ENCODE data around the gene CLSTN2.
A peak's percentile ranks its signal among the peaks of the same experiment; 100 is the strongest.

Gene CLSTN2

DNA sequence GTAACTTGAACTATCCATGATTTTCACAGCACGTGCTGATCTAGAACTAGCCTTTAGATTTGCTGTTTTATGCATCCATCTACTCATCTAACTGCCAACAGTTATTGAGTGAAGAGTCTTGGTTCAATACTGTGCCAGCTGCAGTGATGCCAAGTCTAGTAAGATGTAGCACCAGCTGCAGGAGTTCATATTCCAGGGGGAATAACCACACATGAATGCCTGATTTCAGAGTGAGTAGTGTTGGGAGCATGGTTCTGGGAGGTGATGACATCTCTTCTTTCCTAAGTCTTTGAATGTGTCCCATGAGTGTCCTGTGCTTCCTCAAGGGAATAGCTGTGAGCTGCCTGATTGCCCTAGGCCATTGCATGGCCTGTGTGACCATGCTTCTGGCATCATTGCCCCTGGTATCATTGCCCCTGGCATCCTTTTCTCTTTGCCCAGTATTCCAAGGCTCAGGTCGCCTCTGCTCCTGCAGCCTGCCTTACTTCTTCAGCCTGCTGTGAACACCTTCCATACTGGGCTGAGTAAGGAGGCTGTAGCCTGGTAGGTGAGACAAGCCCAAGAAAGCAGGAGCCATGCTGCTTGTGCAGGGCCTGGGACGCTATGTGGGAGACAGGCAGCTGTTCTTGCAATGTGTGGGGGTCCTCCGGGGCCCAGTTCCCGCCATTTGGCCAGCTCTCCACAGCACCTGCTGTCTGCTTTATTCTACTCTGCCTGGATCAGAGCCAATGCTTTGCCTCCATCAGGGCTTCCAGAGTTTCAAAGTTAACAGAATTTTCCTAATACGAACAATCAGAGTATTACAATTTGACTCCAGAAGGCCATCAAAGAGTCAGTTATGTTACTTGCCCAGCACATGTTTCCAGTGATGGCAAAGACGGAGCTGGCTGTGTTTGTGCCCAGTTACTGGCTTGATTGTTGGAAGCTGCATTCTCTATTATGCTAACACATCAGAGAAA is 73.2 kb downstream of the CLSTN2 start:
- DNase-seq: no peak

DNA sequence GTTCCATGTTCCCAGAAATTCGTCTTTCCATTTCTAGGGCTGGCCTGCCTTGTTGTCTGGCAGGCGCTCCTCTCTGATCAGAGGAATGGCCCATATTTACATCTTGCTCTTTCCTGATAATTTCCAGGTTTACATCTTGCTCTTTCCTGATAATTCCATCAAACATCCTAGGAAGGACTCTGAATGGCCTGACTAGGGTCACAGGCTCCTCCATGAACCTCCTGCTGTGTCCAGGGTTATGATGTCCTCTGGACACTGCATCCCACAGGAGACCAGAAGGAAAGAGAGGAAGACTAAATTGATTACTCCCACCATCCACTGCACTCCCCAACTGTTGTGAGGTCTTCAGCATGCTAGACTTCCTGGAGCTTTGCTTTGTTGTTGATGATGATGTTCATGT is 75.4 kb downstream of the CLSTN2 start:
- DNase-seq: no peak

DNA sequence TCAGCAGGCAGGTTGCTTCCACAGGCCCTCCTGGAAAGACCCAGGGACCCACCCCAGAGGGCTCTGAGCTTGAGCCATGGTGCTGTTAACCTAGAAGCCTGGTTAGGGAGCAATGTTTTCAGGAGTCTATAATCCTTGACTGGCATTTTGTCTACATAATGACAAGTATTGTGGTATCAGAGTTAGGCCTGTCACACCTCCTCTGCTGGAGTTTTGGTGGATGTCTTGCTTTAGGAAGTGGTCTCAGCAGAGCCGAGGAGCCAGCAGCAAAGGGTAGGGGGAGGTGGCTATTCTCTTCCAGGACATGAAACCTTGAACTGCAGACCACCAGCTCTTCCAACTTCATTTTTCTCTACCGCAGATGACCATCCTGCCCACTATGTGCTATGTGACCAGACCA is 76.1 kb downstream of the CLSTN2 start:
- no peak for DNase-seq

DNA sequence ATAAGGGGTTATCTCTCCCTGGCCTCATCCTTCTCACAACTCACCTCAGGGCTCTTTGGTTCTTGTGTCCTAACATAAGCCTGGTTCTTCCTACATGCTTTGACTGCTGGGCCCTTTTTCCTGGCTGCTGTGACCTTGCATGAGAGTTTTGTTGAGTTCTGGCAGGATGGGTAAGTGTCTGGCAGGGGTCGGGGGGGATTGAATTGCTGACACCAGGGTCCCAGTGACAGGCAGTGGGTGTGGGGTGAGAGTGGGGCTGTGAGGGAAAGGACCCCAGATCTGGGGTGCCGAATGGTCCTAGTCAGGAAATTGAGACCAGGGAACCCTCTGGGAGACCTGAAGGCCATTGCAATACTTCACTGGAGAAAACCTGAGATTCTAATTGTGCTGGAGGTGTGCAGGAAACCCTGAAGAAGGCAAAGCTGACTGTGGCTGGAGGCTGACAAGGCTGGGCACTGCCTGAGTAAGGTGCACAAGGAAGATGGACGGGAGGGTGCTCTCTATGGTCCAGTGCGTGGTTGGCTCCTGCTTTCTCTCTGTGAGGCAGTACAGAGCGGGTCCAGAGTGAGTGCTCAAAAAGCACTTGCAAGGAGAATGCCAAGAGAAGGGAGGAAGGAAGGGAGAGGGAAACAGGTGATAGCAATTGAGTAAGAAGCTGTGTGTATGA is 76.8 kb downstream of the CLSTN2 start:
- no peak for DNase-seq

DNA sequence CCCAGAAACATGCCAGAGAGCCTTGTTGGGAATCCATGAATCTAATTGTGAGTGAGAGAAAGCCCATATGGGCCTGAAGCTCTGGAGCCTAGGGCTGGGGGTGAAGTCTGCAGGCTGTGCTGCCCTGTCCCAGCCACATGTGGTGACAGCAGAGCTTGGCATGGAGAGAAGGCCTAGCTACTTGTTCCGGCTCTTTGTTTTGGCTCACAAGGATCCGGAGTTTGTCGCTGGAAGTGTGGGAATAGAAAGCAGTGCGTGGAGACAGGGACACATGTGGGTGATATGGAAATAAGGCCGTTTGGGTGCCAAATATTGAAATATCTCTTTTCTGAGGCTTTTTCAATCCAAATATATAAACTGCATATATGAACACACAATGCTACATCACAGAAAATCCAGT is 78.2 kb downstream of the CLSTN2 start:
- no peak for DNase-seq

DNA sequence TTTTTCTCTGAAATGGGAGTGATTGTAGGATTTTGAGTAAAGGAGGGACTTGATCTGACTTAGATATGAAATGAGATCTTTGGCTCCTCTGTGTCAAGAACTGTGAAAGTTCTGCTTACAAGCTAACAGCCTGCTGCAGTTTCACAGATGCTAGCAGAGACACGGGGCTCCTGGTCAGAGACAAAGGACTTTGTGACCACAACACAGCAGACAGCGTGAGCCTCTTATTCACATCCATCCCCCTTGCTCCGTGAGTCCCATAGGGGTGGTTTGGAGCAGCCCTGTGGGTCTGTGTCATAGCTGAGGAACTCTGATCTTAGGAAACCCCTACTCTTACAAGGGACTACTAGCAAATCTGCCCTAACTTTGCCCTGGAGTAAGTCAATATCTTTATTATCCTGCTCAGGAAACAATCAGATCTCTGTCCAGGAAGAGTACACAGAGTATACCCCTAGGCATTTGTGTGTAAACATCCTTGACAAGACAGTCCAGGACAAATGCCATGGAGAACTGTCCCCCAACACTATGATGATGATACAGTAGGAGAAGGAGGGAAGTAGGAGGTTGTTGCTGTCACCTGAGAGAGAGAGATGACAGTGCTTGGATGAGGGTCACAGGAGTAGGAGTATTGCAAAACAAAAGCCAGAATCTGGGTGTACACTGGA is 80.0 kb downstream of the CLSTN2 start:
- no peak for DNase-seq

DNA sequence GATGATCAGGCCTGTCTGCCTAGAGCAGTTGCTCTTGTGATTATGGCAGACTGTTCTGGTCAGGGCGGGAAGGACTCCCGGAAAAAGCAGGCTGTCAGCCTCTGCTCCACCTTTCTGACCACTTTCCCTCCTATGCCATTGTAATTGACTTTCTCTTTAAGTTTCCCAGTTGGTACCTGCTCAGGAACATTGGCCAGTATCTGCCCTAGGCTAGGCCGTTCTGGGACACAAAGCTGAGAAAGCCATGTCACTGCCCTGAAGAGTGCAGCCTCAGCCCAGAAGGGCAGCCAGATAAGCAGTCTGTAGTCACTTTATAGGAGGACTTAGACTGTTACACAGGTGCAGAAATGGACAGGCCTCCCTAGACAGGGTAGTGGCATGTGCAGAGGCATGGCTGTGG is 80.8 kb downstream of the CLSTN2 start:
- no peak for DNase-seq

DNA sequence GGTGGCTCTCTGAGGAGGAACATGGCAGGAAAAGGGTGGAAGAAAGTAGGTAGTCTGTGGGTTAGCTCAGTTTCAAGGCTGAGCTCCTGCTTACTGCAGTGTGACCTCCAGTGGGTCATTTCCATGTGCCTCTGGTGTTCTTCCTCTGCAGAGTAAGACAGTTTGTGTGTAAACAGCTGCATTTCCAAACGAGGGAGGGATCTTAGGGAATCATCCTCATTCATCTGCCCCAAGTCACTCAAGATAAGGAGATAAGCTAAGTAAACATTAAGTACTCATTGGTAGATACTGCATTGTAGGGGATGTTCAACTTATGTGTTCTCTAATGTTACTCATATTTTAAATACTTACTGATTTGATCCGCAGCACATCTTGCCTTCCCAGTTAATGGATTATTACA is 83.6 kb downstream of the CLSTN2 start:
- DNase-seq: no peak

DNA sequence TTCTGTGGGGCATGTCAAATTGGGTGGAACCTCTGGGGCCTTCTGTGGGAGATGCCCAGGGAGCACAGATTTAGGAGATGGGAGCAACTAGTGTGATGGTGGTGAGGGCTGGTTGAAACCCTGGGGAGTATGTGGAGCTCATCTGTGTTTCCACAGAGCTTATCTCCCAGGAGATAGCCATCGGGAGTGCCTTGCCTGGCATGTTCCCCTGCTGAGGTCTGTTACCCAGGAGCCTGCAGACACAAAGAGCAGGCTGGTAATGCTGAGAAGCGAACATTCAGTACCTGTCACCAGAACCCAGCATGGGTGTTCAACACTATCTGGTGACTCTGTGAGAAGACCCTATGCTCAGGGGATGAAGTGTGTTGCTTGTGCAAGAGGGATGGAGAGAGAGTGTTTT is 85.0 kb downstream of the CLSTN2 start:
- DNase-seq: no peak

DNA sequence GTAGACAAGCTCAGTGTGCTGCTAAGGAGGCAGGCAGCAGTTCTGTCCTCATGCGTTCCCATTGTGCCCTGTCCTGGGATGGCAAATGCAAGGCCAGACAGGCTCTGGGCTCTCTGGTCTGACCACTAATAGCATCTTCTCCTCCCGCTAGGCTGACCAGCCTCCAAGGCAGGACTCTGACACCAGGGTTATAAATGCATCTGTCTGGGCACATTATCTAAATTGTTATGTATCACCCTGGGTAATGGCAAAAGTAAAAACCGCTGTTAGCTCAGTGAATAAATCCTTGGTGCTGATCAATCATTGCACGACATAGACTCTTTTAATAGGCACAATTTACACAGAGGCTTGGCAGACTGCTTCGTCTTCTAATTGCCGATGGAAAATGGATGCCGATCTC is 85.6 kb downstream of the CLSTN2 start:
- no peak for DNase-seq

DNA sequence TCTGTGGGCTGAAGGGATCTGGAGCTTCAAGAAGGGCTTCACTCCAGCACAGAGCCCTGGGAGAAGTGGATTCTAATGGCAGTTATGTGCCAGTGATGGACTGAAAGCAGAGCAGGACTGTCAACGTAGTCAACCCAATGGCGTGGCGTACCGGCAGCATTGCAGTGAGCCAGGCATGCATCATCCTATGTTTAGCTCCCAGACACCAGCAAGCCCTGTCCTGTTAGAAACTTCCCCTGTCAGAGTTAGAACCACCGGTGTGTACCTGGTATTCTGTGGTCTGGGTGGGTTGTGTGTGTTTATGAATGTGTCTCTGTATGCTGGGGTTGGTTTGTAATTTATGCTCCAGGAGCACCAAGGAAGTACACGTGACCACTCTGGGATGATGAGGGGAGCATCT is 86.3 kb downstream of the CLSTN2 start:
- no peak for DNase-seq

DNA sequence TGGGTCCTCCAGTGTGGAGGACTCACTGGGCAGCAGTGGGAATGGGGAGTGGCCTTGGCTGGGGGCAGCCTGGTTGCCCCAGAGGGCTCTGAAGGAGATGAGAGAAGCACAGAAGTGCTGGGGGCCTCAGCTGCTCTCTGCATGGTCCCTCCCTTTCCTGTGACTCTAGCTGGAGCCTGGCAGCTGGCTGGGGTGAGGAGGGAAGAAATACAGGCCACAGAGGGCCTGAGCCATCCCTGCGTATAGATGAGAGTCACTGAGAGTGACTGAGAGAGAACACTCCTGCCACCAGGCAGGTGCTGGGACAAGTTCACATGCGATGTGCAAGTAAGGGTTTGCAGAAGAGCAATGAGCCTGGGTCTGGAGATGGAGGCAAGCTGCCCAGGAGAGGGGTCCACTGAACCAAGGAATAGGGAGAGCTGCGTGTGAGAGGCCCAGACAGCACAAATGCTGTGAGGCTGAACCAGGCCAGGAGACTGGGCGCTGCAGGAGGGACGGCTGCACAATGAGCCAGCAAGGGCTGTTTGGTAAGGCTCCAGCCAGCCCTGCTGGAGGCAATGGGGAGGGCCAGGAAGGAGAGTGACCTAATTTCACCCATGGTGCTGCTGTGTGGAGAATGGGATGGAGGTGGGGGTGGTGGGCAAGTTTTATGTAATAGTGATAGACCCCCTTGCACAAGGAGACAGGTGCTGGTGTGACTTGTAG is 87.2 kb downstream of the CLSTN2 start:
- DNase-seq: peak; percentile 70

DNA sequence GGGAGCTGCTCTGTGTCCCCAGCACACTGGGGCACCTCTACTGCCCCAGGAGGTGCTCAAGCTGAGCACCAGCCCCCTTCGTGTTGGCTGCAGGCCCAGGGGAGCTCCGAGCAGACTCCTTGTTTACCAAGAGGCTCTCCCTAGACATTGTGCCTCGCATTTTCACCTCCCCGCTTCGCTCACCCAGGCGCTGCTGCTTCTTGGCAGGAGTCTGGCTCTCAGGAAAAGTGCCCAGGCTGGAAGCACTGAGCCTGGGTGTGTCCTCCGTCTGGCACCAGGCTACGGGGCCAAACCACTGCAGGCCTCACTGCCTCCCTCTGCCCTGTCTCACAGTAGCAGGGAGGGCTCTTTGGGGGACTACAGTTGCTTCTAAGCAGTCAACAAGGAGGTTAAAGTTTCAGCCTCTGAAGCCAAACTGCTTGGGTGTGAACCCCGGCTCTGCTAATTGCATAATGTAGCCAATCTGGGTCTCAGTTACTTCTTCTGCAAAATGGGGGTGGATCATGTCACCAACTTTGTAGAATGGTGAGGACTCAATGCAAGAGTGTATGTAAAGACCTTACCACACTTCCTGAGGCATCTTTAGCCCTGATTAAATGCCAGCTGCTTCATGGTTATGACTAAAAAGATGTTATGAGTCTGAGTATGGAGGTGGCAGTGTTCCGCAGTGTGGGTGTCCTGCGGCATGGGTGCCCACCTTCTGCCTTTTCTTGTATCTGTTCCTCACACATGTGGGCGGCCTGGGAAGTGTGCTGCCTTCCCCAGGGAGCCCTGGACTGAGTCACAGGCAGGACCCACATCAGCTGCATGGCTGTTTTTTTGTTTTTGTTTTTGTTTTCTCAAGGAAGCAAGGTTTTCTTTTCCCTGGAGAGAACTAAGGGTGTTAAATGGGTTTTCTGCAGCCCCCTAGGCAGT is 88.9 kb downstream of the CLSTN2 start:
- DNase-seq: no peak

DNA sequence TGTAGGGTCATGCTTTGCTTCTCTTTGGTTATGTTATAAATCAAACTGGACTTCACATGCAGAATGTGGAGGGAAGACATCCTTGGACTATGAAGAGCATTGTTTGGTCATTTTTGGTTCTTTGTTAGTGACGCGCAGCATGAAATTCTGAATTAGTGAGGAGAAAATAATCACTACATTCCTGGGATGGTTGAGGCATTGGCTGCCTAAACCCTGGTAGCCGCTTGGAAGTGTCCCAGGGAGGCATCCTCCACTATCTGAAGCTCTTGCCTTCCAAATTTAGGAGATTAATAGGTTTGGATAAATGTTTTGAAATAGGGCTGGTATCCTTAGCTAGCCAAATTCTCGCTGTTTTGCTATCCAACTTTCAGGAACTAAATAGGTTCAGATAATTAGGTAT is 96.2 kb downstream of the CLSTN2 start:
- no peak for DNase-seq

DNA sequence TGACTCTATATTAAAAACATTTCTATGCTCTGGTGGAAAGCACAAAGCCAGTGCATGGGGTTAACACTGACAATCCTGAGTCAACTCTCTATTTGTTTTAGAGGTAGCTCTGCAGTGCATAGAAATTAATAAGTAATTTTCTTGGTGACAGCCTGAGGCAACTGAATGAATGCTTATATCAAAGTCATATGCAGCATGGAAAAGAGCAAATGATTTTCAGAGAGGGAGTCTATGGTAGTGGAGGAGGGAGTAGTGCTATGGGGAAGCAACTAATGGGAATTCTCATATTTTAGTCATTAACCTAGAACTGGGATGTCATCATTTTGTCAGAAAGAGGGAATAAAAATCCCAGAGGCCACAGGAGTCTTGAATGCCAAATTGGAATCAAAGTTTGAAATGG is 99.1 kb downstream of the CLSTN2 start:
- no peak for DNase-seq

DNA sequence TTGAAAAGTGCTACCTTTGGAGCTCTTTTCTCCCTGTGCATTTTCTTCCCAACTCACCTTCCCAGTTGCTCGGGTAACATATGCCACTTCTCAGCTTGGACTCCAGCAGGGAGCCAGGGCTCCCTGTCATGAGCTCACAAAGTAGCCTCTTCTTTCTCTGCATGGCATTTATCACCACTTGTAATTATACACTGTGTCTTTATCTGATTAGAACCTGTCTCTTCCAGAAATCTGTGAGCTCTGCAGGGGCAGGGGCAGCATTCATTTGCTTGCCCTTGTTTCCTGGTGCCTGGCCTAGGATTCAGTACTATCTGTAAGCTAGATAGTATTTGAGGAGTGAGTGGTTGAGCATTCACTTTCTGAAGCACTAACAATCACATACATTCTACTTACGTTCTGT is 100.9 kb downstream of the CLSTN2 start:
- no peak for DNase-seq

DNA sequence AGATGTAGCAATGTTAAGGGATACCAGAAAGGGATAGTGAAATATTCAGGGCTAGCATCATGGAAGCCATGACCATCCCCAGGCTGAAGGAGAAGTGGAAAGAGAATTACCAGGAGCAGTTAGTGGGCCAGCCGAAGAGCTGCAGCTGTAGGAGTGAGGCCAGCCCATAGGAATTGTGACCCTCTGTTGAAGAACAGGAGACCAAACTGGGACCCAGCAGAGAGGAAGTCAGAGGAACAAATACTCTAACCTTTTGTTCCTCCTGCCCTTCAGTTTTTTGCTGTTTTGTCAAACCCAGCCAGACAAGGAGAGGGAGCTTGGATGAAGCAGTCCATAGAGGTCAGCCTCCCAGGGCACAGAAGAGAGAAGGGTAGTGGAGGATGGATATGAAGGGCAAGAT is 115.4 kb downstream of the CLSTN2 start:
- no peak for DNase-seq

DNA sequence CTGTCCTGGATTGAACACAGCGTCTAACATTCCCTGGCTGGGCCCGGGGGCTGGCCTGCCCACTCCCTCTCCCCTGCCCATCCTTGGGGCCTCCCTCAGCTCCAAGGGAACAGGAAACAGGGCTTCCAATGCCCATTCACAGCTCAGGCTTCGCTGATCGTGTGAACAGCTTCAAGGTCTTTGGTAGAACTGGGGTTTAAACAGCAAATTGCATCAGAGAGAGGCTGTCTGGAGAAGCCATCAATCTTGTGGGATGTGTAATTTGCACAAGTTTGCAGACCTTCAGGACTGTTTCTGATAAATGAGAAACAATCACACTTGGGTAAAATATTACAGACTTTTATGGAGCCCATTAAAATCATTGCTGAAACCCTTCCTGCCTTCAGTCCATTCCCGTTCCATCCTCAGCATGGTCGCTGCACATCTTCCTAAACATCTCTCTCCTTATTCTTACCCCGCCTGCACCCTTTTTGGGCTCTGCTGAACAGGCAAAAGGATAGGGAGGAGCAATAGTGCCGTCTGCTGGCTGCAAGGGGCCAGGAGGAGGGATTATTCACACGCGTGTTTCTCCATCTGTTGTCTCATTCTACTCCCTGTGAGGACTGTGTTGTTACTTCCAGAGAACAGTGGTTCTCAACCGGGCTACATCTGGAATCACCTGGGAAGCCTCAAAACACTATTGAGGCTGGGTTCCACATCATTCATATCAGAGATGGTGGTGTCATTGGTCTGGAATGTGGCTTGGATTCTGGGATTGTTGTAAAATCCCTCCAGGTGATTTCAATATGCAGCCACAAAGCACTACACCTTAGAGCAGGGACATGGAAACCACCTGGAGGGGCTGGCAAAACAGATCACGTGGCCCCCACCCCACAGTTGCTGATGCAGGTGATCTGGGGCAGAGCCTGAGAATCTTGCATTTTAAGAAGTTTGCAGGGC is 116.3 kb downstream of the CLSTN2 start:
- peak; percentile 46 for DNase-seq

DNA sequence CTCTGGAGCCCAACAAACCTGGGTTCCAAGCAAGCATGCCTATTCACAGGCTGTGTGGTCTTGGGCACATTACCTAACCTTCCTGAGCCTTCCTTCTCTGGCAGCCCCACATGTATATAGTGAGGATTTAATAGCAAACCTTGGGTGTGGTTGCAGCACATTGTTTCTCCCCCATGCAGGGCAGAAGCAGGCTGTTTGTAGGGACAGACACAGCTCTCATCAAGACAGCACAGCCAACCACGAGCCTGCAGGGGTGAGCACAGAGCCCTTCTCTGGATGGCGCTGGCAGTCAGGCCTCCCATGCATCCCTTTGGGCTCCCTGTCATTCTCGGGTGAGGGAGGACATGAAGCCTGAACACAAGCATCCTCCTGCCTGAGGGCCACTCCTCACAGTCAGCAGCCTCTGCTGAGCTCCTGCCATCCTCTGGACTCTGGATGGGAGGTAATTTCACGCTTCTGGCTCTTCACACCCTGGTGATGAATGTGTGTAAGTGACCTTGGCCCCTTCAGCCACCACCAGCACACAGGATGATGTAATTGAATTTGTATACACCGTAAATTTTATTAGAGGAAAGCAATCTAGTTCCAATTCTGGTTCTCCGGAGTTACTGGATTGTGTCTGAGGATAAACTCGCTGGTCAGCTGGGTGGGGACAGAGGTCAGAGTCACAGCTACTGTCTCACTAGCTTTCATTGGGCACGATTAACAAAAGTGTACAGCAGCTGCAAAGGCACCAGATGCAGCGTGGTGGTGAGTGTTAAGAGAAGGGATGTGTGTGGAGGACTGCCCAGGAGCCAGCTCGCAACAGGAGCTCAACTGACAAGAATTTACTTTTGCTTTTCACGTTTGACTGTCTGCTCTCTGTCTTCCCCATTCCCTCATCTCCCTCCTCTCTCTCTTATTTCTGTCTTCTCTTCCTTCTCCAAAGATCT is 118.1 kb downstream of the CLSTN2 start:
- DNase-seq: peak; percentile 44

DNA sequence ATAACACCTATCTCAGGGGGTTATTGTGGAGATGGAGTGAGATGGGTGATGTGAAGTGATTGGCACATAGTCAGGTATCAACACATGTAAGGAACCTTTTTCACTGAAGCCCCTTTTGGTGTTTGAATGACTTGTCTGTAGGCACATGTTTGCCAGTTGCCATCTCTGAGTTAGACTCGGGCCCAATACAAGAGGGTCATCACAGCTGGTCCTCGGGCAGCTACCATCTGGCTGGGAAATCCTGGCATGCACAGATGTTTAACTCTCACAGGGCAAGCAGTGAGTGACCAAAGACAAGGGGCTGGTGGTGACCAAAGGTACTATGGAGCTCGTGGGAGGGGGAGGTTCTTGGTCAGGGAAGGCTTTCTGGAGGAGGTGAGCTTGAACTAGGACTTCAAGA is 118.8 kb downstream of the CLSTN2 start:
- DNase-seq: no peak
